MCF 10A (cell line): ENCODE measurements around the gene SDK2. TPM values are rescaled to one million over a fixed set of nuclear protein-coding genes. Genes with fewer than 3 reads are reported as not detected.

Source experiments
- BruUV-seq: library from RNA; stranded (reverse); fragments of 400-500 nt; replicated peaks from 2 replicates; lab custom pipeline; 2021; lab: Mats Ljungman, UMichigan
- CTCF ChIA-PET: fragments of 300-600 bp; sonication (Branson Sonifier 250); formaldehyde crosslinking; extraction: SDS; loops from one replicate; lab custom pipeline; 2021; ENCODE audit warnings: antibody characterized with exemption, inconsistent platforms; lab: Yijun Ruan, JAX
- POLR2A ChIA-PET: fragments of 300-600, 350-650 bp; sonication (Branson Sonifier 250); formaldehyde crosslinking; extraction: SDS; loops from one replicate; lab custom pipeline; 2020; ENCODE audit warnings: antibody characterized with exemption, inconsistent platforms; lab: Yijun Ruan, JAX
- DNase-seq: peaks from one replicate; pipeline ENCODE4 v3.0.0-alpha.2; 2018; ENCODE audit not compliant: unreplicated experiment
- H3K27ac Mint-ChIP-seq: one replicate; pipeline ENCODE4 v1.8.0; 2022; ENCODE audit warnings: mild to moderate bottlenecking, low read depth, mixed read lengths; ENCODE audit not compliant: unreplicated experiment
- H3K27me3 Mint-ChIP-seq: one replicate; pipeline ENCODE4 v1.8.0; 2022; ENCODE audit warnings: mixed read lengths; ENCODE audit not compliant: insufficient read depth, unreplicated experiment
- H3K36me3 Mint-ChIP-seq: one replicate; pipeline ENCODE4 v1.8.0; 2022; ENCODE audit warnings: mild to moderate bottlenecking, moderate library complexity, mixed read lengths; ENCODE audit not compliant: insufficient read depth, unreplicated experiment
- H3K4me1 Mint-ChIP-seq: one replicate; pipeline ENCODE4 v1.8.0; 2022; ENCODE audit warnings: mixed read lengths; ENCODE audit not compliant: insufficient read depth, unreplicated experiment
- H3K4me3 Mint-ChIP-seq: one replicate; pipeline ENCODE4 v1.8.0; 2022; ENCODE audit warnings: mild to moderate bottlenecking, moderate library complexity, mixed read lengths; ENCODE audit not compliant: unreplicated experiment
- H3K9me3 Mint-ChIP-seq: one replicate; pipeline ENCODE4 v1.8.0; 2022; ENCODE audit warnings: mixed read lengths; ENCODE audit not compliant: unreplicated experiment
- CTCF ChIP-seq: fragments of 200-600 bp; IDR thresholded peaks from one replicate; pipeline ENCODE4 v1.8.0; 2022; ENCODE audit warnings: antibody characterized with exemption, mild to moderate bottlenecking; ENCODE audit not compliant: unreplicated experiment
- intact Hi-C: fragments of 100-400 bp; cut with micrococcal nuclease; formaldehyde crosslinking; loops from 2 replicates; pipeline ENCODE4 v1.14.1; 2022
- total RNA-seq: library from RNA; stranded (reverse); gene quantifications from 2 replicates; pipeline ENCODE4 v1.2.3, GENCODE V29; 2022

SDK2 gene
- total RNA-seq, 1 experiment from 2014 or later, result not detected

- Mint-ChIP-seq H3K27ac (no peak overlapping the region), H3K36me3 (peaks cover 5% of the 10 kb centered on the region), H3K4me3 (no peak overlapping the region), H3K27me3 (peaks cover 13% of the 10 kb centered on the region), H3K4me1 (no peaks in the 10 kb centered on the region), H3K9me3 (no peaks in the 10 kb centered on the region)
- no TSS peak for BruUV-seq
- ChIA-PET CTCF (no interaction called here), POLR2A (no interaction called here)
- intact Hi-C loops, result no loop called here
- no peak for TF ChIP-seq CTCF
- DNase-seq, result no peak
These were observed 200.2 kb downstream of the SDK2 start for GRCh38 chr17:73444021-73444420.

- no peak for TF ChIP-seq CTCF
- ChIA-PET POLR2A (no interaction called here), CTCF (no interaction called here)
- Mint-ChIP-seq H3K4me3 (no peak overlapping the region), H3K27ac (no peak overlapping the region), H3K36me3 (peaks cover 5% of the 10 kb centered on the region), H3K9me3 (no peaks in the 10 kb centered on the region), H3K27me3 (peaks cover 29% of the 10 kb centered on the region), H3K4me1 (no peaks in the 10 kb centered on the region)
- intact Hi-C loops, result no loop called here
- no TSS peak for BruUV-seq
- DNase-seq, result no peak
These were observed 204.6 kb downstream of the SDK2 start for GRCh38 chr17:73439597-73439996.

- CTCF ChIA-PET, result interaction anchor here (0.6 kb wide), 1 partner anchor 723 kb away, joined by 3 read pairs; no protein-coding TSS in a partner anchor
- Mint-ChIP-seq H3K36me3 (peaks cover 5% of the 10 kb centered on the region), H3K27ac (no peak overlapping the region), H3K27me3 (peaks cover 29% of the 10 kb centered on the region), H3K9me3 (no peaks in the 10 kb centered on the region), H3K4me3 (no peak overlapping the region), H3K4me1 (no peaks in the 10 kb centered on the region)
- intact Hi-C loops, result no loop called here
- POLR2A ChIA-PET, result no interaction called here
- no peak for DNase-seq
- no TSS peak for BruUV-seq
- TF ChIP-seq CTCF, result no peak
These were observed 206.4 kb downstream of the SDK2 start for GRCh38 chr17:73437826-73438225.

GRCh38 chr17:73436954-73437353 lies 207.3 kb downstream of the SDK2 start:
- Mint-ChIP-seq H3K4me1 (no peaks in the 10 kb centered on the region), H3K9me3 (no peaks in the 10 kb centered on the region), H3K27ac (no peak overlapping the region), H3K36me3 (peaks cover 5% of the 10 kb centered on the region), H3K27me3 (peaks cover 29% of the 10 kb centered on the region), H3K4me3 (no peak overlapping the region)
- DNase-seq, result no peak
- no TSS peak for BruUV-seq
- ChIA-PET POLR2A (no interaction called here), CTCF (no interaction called here)
- intact Hi-C loops, result no loop called here
- no peak for TF ChIP-seq CTCF
